NB4 (cell line): ENCODE data around the gene PPM1N.

Experiments used
- POLR2A ChIP-seq: IDR thresholded peaks from 2 replicates; pipeline ENCODE4 v1.6.1; 2011; ENCODE audit warnings: mild to moderate bottlenecking; ENCODE audit not compliant: insufficient read length; ENCODE audit errors: extremely low read depth
- TF ChIP-seq, protein P1 (sequence below): IDR thresholded peaks from one replicate; pipeline ENCODE4 v1.5.1; 2012; ENCODE audit warnings: low read depth, low read length
- TF ChIP-seq, protein P2 (sequence below): IDR thresholded peaks from 2 replicates; pipeline ENCODE4 v1.6.1; 2011; ENCODE audit warnings: low read depth, low read length

DNA sequence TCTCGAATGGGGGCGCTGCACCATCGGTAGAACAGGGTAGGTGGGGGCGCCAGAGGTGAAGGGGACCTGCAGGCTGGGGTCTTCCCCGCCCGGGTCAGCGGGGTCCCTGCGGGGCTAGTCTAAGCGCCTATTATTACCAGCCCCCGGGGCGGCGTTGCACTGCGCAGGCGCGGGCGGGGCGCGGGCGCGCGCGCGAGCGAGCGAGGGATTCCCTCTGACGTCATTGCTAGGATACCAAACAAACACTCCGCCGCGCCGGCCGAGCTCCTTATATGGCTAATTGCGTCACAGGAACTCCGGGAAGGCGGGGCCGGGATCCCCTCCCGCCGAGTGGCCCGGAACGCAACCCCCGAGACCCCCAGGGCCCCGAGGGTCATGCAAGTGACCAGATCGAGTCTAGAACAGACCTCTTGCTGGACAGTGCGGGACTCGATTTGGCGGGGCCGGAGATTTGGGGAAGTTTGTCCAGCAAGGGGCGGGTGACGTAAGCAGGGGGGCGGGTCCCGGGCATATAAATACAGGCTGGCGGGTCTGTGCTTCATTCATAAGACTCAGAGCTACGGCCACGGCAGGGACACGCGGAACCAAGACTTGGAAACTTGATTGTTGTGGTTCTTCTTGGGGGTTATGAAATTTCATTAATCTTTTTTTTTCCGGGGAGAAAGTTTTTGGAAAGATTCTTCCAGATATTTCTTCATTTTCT, 30.6 kb upstream of the PPM1N start, which contains the start of gene FOSB:
- TF ChIP-seq POLR2A: peak; percentile 52
- TF ChIP-seq, protein P1, sequence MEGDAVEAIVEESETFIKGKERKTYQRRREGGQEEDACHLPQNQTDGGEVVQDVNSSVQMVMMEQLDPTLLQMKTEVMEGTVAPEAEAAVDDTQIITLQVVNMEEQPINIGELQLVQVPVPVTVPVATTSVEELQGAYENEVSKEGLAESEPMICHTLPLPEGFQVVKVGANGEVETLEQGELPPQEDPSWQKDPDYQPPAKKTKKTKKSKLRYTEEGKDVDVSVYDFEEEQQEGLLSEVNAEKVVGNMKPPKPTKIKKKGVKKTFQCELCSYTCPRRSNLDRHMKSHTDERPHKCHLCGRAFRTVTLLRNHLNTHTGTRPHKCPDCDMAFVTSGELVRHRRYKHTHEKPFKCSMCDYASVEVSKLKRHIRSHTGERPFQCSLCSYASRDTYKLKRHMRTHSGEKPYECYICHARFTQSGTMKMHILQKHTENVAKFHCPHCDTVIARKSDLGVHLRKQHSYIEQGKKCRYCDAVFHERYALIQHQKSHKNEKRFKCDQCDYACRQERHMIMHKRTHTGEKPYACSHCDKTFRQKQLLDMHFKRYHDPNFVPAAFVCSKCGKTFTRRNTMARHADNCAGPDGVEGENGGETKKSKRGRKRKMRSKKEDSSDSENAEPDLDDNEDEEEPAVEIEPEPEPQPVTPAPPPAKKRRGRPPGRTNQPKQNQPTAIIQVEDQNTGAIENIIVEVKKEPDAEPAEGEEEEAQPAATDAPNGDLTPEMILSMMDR: no peak
- TF ChIP-seq, protein P2, sequence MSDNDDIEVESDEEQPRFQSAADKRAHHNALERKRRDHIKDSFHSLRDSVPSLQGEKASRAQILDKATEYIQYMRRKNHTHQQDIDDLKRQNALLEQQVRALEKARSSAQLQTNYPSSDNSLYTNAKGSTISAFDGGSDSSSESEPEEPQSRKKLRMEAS: 0 out of 2 replicates have a peak, but pooled peaks have one; percentile 3
